OCI-LY3 (cell line): ENCODE data around the gene CNBD2.

Experiments used
- CTCF ChIP-seq: fragments of 200-600, 300-600 bp; sonication (generic); IDR thresholded peaks from 2 replicates; pipeline ENCODE4 v1.5.1; 2014; ENCODE audit warnings: antibody characterized with exemption, low read length, low read depth
- EZH2phosphoT487 ChIP-seq: fragments of 200-600 bp; shearing (Covaris generic); IDR thresholded peaks from 2 replicates; pipeline ENCODE4 v1.6.1; 2018; ENCODE audit warnings: antibody characterized with exemption, mixed run types, low read depth

GRCh38 chr20:36060676-36061075 is 92.3 kb downstream of the CNBD2 start:
- TF ChIP-seq CTCF (no peak), EZH2phosphoT487 (no peak)
